Measurements from ENCODE around the gene EOGT.

Gene EOGT

GRCh38 chr3:68941055-68941454, 72.4 kb downstream of the EOGT start:
- TF ChIP-seq ZFX (IDR thresholded peaks at IDR 0.05; ENCODE audit: borderline replicate concordance) (no peak), CTCF (IDR thresholded peaks at IDR 0.05) (no peak)

GRCh38 chr3:68936856-68937255, 76.6 kb downstream of the EOGT start:
- TF ChIP-seq CTCF (IDR thresholded peaks at IDR 0.05): no peak
- TF ChIP-seq ZFX (IDR thresholded peaks at IDR 0.05; ENCODE audit: borderline replicate concordance): no peak
- no peak overlapping the region for H3K27ac ChIP-seq

More at GRCh38 chr3:68941055-68941454, 72.4 kb downstream of the EOGT start:
- no peak overlapping the region for H3K27ac ChIP-seq

- TF ChIP-seq ZFX (IDR thresholded peaks at IDR 0.05; ENCODE audit: borderline replicate concordance) (no peak), CTCF (IDR thresholded peaks at IDR 0.05) (no peak)
- no peak overlapping the region for H3K27ac ChIP-seq
These were observed 77.7 kb downstream of the EOGT start for GRCh38 chr3:68935778-68936177.

- TF ChIP-seq CTCF (IDR thresholded peaks at IDR 0.05) (no peak), ZFX (IDR thresholded peaks at IDR 0.05; ENCODE audit: borderline replicate concordance) (no peak)
- H3K27ac ChIP-seq: no peak overlapping the region
These were observed 81.9 kb downstream of the EOGT start for GRCh38 chr3:68931406-68932149.

All from 22Rv1 (cell line).